ENCODE data around the gene GIPC2. TPM values are rescaled to one million over a fixed set of nuclear protein-coding genes. Genes with fewer than 3 reads are reported as not detected.

The GIPC2 gene
- total and polyA plus RNA-seq, 2 of the 4 experiments (the other 2 are of a cell fraction): 0.07 to 0.18 TPM

DNA sequence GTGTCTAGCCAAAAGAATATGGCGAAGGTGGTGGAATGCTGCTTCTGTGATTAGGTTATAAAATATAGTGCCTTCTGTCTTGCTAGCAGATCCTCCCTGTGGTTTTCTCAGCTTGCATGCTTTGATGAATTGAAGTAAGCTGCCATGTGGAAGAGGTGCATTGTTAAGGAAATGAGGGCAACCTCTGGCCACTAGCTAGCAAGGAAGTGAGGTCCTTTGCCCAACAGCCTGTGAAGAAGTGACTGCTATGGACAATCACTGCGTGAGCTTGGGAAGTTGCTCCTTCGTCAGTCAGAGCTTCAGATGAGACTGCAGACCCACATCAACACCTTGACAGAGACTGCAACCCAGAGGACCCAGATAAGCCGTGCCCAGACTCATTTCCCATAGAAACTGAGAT, 109.4 kb downstream of the GIPC2 start:
- no peak overlapping the region for H3K18ac ChIP-seq (ENCODE audit: low read depth, low read length)
- H3K79me1 ChIP-seq (ENCODE audit: low read depth in 1 of 2, low read length in 2 of 2): no peaks in the 10 kb centered on the region
- no peak overlapping the region for H4K91ac ChIP-seq (ENCODE audit: insufficient read depth, low read depth, low read length)
- H3K9me1 ChIP-seq (ENCODE audit: insufficient read depth, low read length): 0 out of 2 replicates have a peak, but pooled peaks cover 2% of the 10 kb centered on the region
- H3K27me3 ChIP-seq (ENCODE audit: control insufficient read depth, insufficient read depth, low read length): no peaks in the 10 kb centered on the region
- DNase-seq: no peak
- peaks cover 4% of the 10 kb centered on the region for H3K4me1 ChIP-seq (ENCODE audit: control insufficient read depth, insufficient read depth, low read length)
- H2AK9ac ChIP-seq (replicated peaks; ENCODE audit: low read depth, low read length, poor library complexity): no peak overlapping the region
- no peak overlapping the region for H3K4me3 ChIP-seq (ENCODE audit: insufficient read depth, low read depth, low read length)
- no peak overlapping the region for H2BK20ac ChIP-seq (ENCODE audit: low read depth, low read length)
- H4K20me1 ChIP-seq (ENCODE audit: insufficient read depth, low read length): no peaks in the 10 kb centered on the region
- dilution Hi-C loops (cut with HindIII; ENCODE audit: low sequenced_read_pairs, unreplicated experiment): no loop called here
- no CpG with 5 or more reads among the region's 4 CpGs for WGBS, 2 experiments (ENCODE audit: extremely low coverage in 2 of 2, insufficient read length in 1 of 2)
- H4K5ac ChIP-seq (ENCODE audit: low read depth, low read length): no peak overlapping the region
- in situ Hi-C loops (cut with MboI; ENCODE audit: low sequenced_read_pairs): no loop called here
- POLR2A ChIA-PET (ENCODE audit: unreplicated experiment): no interaction called here
- H2AFZ ChIP-seq (replicated peaks; ENCODE audit: low read length, poor library complexity): peak overlapping the region; percentile 76
- TF ChIP-seq, protein P1, sequence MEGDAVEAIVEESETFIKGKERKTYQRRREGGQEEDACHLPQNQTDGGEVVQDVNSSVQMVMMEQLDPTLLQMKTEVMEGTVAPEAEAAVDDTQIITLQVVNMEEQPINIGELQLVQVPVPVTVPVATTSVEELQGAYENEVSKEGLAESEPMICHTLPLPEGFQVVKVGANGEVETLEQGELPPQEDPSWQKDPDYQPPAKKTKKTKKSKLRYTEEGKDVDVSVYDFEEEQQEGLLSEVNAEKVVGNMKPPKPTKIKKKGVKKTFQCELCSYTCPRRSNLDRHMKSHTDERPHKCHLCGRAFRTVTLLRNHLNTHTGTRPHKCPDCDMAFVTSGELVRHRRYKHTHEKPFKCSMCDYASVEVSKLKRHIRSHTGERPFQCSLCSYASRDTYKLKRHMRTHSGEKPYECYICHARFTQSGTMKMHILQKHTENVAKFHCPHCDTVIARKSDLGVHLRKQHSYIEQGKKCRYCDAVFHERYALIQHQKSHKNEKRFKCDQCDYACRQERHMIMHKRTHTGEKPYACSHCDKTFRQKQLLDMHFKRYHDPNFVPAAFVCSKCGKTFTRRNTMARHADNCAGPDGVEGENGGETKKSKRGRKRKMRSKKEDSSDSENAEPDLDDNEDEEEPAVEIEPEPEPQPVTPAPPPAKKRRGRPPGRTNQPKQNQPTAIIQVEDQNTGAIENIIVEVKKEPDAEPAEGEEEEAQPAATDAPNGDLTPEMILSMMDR (conservative IDR thresholded peaks at IDR 0.05; ENCODE audit: low read depth, low read length): no peak
- no peak for TF ChIP-seq RFX5 (IDR thresholded peaks at IDR 0.05; ENCODE audit: low read depth, low read length)
- no peak overlapping the region for H3K4me2 ChIP-seq (ENCODE audit: low read depth, low read length)
- CTCF ChIA-PET: no interaction called here
- H3K4ac ChIP-seq (ENCODE audit: low read depth, low read length): no peak overlapping the region
- no peak overlapping the region for H4K8ac ChIP-seq (ENCODE audit: low read depth in 2 of 2, low read length in 2 of 2)
- H2AK5ac ChIP-seq (ENCODE audit: low read depth, low read length): 0 out of 2 replicates have a peak overlapping the region, but pooled peaks have one; percentile 13
- no peak overlapping the region for H3K23ac ChIP-seq (ENCODE audit: low read depth, low read length)
- H3K14ac ChIP-seq (replicated peaks; ENCODE audit: low read depth, low read length): no peak overlapping the region
- intact Hi-C loops (cut with micrococcal nuclease): no loop called here
- H2BK15ac ChIP-seq (ENCODE audit: low read depth, low read length): no peak overlapping the region
- no peak overlapping the region for H3K56ac ChIP-seq (ENCODE audit: extremely low read depth, insufficient read depth, low read length)
- H3K36me3 ChIP-seq (ENCODE audit: control insufficient read depth, insufficient read depth, low read length): no peaks in the 10 kb centered on the region
- H3K9me3 ChIP-seq (ENCODE audit: control insufficient read depth, insufficient read depth, low read length): no peaks in the 10 kb centered on the region
- no peak overlapping the region for H2BK5ac ChIP-seq (ENCODE audit: low read depth, low read length, poor library complexity, severe bottlenecking)
- no peak for ATAC-seq (ENCODE audit: low read depth)
- H2BK120ac ChIP-seq (ENCODE audit: low read depth, low read length): no peak overlapping the region
- no peak overlapping the region for H3K9ac ChIP-seq (ENCODE audit: low read depth, low read length)
- no peak overlapping the region for H3K27ac ChIP-seq (ENCODE audit: insufficient read depth, low read length)
- no TSS peak for BruUV-seq (replicated peaks)

Data from IMR-90 (cell line).